Ureter (tissue), 1 donor: ENCODE measurements around the gene SELENOM. TPM values are rescaled to one million over a fixed set of nuclear protein-coding genes. Genes with fewer than 3 reads are reported as not detected.
A peak's percentile ranks its signal among the peaks of the same experiment; 100 is the strongest.

Source experiments
- DNase-seq: peaks from one replicate; pipeline ENCODE4 v3.0.0-alpha.2; 2020; ENCODE audit warnings: low spot score
- total RNA-seq: library from RNA; stranded (reverse); gene quantifications from one replicate; pipeline ENCODE4 v1.2.4, GENCODE V29; 2023
- donor health status: DM: yes; HTN: yes; CAD: no.

The SELENOM gene
- total RNA-seq, 1 donor from 2014 or later: 259 TPM

DNA sequence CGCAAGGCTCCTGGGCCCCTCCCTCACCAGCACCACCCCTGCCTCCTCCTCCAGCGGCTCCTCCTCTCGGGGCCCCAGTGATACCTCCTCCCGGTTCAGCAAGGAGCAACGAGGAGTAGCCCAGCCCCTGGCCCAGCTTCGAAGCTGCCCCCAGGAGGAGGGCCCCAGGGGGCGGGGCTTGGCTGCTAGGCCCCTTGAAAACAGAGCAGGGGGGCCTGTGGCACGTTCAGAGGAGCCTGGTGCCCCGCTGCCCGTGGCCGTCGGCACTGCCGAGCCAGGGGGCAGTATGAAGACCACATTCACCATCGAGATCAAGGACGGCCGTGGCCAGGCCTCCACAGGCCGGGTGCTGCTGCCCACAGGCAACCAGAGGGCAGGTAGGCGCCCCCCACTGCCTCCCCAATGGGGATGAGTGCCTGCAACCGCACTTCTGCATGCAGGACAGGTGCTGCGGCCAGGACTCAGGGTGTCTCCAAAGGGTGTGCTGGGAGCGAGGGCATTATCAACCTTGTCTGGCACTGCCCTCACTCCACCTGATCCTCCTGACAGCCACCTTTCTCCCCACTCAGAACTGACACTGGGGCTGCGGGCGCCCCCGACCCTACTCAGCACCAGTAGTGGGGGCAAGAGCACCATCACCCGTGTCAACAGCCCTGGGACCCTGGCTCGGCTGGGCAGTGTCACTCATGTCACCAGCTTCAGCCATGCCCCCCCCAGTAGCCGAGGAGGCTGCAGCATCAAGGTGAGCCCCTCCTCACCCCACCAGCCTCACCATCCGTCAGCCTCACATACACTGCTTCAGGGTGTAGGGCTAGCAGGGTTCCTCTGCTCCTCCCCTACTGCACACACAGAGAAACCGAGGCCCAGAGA lies 16.0 kb downstream of the SELENOM start:
- DNase-seq: peak; percentile 72

DNA sequence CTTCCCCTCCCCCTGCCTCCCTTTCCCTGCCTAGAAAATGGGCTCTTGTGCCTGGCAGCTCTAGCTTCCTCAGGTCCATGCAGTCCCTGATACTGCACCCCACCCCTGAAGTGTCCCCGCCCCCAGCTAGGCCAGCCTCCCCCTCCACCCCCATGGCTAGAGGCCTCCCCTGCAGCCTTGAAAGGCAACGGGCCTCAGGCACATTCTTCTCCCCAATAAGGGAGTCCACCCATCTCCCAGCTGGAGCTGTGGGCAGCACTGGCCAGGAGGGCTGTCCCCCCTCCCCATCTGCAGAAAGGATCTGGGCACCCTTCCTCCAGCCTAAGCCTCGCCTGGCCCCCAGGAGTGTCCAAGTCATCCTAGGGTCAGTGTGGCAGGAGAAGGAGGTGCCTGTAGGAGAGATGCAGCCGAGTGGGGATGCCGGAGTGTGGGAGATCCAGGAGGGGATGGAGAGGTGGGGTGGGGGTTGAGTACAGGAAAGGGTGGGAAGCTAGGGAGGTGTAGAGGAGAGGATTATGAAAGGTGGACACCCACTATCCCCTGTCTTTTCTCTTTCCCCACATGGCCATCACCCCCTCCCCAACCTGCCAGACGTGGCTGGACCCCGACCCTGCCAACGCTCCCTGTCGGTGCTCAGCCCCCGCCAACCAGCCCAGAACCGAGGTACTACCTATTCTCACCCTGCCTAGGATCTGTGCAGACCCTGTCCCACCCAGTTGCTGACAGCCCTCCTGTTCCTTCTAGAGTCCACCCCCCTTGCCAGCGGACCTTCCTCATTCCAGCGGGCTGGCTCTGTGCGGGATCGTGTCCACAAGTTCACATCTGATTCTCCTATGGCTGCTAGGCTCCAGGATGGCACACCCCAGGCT lies 16.9 kb downstream of the SELENOM start:
- DNase-seq: peak; percentile 78

DNA sequence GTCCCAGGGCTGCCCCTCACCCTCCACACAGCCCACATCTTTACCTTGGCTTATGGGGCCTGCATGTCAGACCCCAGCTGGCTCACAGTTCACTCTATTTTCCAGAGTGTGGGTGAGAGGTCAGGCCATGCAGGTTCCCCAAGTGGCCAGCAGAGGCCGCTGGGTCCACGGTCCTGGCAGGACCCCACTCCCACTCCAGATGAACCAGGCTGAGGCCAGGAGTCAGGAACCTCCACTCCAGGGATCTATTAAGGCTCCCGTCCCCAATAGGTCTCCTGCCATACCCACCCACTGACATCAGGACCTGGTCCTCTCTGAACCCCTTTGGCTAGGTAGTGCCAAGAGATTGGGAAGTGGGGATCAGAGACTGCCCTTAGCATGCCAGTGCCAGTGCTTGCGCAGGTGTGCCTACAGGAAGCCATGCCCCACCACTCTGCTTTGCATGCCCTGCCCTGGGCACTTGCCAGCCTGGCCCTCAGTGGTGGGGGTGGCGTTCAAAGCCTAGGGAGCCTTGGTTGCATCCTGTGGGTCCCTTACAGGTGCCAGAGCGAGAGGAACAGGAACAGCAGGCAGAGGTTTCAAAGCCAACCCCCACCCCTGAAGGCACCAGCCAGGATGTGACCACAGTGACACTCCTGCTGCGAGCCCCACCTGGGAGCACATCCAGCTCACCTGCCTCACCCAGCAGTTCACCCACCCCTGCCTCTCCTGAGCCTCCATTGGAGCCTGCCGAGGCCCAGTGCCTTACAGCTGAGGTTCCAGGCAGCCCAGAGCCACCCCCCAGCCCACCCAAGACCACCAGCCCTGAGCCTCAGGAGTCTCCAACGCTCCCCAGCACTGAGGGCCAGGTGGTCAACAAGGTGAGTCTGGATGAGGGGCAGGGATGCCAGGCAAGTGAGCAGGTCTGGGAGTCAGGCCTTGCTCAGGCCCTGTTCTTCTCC lies 17.9 kb downstream of the SELENOM start:
- peak; percentile 54 for DNase-seq

- no peak for DNase-seq
These were observed 19.0 kb downstream of the SELENOM start for GRCh38 chr22:31088233-31088986.

- DNase-seq: no peak
These were observed 19.6 kb downstream of the SELENOM start for GRCh38 chr22:31087744-31088215.

DNA sequence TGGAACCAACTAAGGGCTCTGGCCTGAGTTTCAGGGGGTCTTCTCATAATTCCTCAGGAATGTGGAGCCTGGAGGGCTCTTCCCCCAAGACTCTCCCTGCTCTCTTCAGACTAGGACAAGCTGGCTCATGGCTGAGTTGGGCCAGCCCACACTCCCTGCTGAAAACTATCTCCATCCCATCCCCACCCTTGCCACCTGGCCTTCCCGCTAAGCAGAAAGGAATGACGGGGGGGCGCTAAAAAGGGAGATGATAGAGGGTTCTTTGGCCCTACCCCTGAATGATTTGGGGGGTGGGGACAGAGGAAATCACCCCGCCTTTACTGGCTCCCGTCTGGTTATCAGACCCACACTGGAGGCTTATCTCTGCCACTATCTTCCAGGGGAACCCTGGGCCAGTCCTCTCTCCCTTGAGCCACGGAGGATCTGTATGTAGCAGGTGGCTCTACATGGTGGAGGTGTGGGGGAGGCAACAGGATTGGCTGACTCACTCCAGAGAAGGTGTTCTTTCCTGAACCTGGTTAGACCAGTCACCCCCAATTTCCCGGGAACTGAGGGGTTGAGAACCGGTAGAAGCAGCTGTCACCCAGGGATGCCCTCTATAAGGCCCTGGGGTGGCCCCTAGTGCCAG lies 20.6 kb downstream of the SELENOM start:
- DNase-seq: no peak

GRCh38 chr22:31085928-31086327 lies 21.4 kb downstream of the SELENOM start:
- no peak for DNase-seq

DNA sequence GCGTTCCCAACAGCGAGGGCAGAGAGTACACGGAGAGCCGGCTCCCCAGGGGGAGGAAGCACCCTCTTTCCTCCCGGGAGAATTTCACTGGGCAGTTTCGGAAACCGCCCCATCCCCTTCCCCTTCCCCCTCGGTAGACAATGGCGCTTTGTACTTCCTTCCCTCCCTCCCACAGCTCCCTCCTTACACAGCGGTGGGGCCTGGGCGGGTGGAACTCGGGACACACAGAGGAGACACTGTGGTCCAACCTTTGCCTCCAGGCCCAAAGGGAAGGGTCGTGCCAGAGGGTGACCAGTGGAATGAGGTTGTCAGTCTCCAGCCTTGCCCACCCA lies 21.9 kb downstream of the SELENOM start:
- peak; percentile 54 for DNase-seq

GRCh38 chr22:31084811-31085492 lies 22.4 kb downstream of the SELENOM start:
- DNase-seq: peak; percentile 89

GRCh38 chr22:31083923-31084810 lies 23.2 kb downstream of the SELENOM start:
- peak; percentile 51 for DNase-seq

- DNase-seq: peak; percentile 59
These were observed 24.0 kb downstream of the SELENOM start for GRCh38 chr22:31083377-31083768.

DNA sequence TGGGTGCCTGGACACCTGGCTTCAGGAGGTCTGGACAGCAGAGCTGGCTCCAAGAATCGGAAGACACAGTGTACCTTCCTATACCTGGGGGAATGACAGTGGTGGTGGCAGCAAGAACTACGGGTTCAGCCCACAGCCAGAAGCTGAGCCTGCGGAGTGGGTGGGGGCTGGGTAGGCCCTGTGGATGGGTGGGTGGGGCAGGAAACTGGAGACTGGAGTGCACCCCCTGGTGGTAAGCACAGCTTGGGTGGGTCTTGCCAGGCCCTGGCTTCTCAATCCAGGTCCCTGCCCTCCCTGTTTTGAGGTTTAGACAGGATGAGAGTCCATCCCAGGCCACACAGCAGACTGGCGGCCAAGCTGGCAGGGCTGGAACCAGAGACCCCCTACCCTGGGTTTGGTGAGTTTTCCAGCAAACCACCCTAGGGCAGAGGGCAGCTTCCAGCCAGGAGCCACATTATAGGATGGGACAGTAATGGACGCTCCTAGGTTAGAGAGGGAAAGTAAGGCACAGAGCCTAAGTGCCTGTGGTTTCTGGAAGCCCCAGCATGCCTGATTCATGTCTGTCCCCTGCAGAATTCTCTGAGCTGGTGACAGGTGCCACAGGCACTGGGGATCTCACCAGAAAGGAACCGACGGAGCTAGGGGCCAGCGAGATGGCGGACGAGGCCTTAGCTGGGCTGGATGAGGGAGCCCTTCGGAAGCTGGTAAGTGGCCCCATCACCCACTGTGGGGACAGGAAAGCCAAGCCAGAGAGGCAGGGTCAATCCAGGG lies 24.6 kb downstream of the SELENOM start:
- DNase-seq: peak; percentile 86

DNA sequence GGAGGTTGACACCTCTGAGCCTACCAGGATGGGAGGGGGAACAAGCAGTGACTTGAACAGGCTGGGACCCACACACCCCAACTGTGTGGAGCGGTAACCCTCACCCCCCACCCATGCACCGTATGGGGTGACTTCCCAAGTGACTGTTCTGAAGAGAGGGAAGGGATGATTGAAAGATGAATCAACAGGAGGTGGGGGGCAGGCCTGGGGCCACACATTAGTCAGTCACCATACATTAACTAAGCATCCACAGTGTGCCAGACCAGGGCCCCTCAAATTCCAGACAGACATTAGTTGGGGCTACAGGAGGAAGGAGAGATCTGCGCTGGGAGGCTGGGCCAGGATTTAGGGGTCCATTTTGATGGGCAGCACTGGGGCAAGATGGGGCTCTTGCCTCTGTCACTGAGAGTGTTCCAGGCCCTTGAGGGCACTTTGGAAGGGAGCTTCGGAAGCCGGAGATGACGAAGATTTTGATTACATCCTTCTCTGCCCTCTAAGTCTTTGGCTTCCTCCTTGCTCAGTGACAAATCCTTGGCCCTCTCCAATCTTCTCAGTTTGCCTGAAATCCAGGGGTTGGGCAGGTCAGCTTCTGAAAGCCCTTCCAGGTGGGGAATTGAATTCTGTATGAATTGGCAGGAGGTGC lies 25.3 kb downstream of the SELENOM start:
- no peak for DNase-seq

- DNase-seq: peak; percentile 95
These were observed 26.3 kb downstream of the SELENOM start, which contains the start of gene SMTN for GRCh38 chr22:31080848-31081649. Gene SMTN (plus strand): TSS chr22:31081318. CDS start chr22:31083259, 1,941 bp downstream.

- no peak for DNase-seq
These were observed 27.1 kb downstream of the SELENOM start for GRCh38 chr22:31080164-31080847.
